Thyroid gland (tissue), 4 donors: ENCODE measurements around the gene TRAPPC4.

Experiments
- POLR2A ChIP-seq, 2 donors: fragments of 450-650 bp; IDR thresholded peaks; one replicate each; pipeline ENCODE4 v1.6.1; 2017; ENCODE audit warnings: antibody characterized with exemption in 2 of 2, mild to moderate bottlenecking in 2 of 2, moderate library complexity in 1 of 2
- TF ChIP-seq, protein P1 (sequence below), 6 experiments: fragments of 200-600 bp in 3 of 6; fragments of 450-650 bp in 3 of 6; sonication (generic) in 3 of 6; IDR thresholded peaks; one replicate each; pipeline ENCODE4 v1.5.1; 2016 to 2019; ENCODE audit warnings: antibody characterized with exemption in 6 of 6, mild to moderate bottlenecking in 2 of 6, inconsistent platforms in 1 of 6, moderate library complexity in 1 of 6

DNA sequence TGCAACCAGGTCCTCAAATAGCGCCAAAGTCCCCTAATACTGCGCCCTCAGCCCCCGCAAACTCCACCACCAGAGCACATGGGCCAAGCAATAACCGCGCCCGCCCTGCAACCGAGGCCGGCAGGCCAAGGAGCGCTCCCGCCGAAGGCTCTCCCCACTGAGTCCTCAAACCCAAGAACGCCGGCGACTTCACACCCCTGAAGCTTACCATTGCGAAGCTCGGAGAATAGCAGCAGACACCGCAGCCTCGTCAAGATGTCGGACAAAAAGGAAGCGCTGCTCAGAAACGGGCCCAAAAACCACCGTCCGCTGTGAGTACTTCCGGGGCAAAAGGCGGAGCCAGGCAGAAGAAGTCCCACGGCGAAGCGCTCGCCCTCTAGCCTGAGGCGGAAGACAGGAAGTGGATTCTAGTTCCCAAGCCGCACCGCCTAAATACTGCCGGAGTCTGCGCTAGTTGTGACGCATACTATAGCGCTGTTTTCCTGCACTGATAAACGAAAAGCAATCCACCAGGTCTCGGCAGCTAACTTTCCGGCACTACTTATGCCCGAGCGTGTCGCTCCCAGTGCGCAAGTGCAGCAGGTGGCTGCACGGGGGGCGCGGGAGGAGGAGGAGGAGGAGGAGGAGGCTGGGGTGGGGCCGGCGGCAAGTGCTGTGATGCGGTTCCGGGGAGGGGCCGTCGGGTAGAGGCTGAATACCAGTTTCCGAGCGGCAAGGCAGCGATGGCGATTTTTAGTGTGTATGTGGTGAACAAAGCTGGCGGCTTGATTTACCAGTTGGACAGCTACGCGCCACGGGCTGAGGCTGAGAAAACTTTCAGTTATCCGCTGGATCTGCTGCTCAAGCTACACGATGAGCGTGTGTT is at the start of gene TRAPPC4, which contains the start of gene RPS25:
- TF ChIP-seq, protein P1, sequence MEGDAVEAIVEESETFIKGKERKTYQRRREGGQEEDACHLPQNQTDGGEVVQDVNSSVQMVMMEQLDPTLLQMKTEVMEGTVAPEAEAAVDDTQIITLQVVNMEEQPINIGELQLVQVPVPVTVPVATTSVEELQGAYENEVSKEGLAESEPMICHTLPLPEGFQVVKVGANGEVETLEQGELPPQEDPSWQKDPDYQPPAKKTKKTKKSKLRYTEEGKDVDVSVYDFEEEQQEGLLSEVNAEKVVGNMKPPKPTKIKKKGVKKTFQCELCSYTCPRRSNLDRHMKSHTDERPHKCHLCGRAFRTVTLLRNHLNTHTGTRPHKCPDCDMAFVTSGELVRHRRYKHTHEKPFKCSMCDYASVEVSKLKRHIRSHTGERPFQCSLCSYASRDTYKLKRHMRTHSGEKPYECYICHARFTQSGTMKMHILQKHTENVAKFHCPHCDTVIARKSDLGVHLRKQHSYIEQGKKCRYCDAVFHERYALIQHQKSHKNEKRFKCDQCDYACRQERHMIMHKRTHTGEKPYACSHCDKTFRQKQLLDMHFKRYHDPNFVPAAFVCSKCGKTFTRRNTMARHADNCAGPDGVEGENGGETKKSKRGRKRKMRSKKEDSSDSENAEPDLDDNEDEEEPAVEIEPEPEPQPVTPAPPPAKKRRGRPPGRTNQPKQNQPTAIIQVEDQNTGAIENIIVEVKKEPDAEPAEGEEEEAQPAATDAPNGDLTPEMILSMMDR (IDR thresholded peaks at IDR 0.05): peak in 1 of 6 experiments; percentile 12
- TF ChIP-seq POLR2A (IDR thresholded peaks at IDR 0.05): peak in 1 of 2 donors; percentile 75
